DMS79 (cell line): ENCODE measurements around the gene PAPPA.

Experiments
- DNase-seq: peaks from one replicate; lab custom pipeline; 2025; lab: John Stamatoyannopoulos, UW

The PAPPA gene

GRCh38 chr9:116422119-116422979 lies 268.8 kb downstream of the PAPPA start:
- DNase-seq = no peak

DNA sequence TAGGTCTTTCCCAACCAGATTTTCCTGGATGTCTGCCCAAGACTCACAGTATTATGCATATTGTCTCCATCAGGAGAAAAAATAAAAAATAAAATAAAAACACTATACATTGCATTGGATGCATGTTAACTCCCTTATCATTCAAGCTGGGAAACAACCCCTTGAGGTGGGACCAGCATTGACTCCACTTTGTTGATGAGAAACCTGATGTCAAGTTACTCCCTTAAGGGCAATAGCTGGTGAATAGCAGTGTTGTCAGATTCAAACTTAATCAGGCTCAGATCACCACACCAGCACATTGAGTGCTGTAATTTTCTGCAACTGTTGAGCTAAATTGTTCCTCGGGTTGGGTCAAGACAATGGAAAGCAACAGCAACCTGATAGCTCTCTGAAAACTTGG lies 269.6 kb downstream of the PAPPA start:
- no peak for DNase-seq

DNA sequence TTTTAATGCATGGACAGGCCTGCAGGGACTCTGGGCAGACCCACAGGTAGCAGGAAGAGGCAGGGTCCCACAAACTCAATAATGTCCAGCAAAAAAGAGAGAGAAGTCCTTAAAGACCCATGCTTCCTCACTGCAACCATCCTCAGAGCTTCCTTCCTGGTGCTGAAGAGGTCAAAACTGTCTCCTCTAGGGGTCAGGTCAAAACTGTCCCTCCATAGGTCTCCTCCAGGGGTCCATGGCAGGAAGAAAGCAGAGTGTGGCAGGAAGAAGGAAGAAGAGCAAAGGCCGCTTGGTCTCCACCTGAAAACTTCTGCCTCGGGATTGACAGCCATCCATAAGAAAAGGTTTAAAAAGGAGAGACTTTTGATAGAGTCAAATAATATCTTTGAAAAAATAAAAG lies 271.7 kb downstream of the PAPPA start:
- no peak for DNase-seq

DNA sequence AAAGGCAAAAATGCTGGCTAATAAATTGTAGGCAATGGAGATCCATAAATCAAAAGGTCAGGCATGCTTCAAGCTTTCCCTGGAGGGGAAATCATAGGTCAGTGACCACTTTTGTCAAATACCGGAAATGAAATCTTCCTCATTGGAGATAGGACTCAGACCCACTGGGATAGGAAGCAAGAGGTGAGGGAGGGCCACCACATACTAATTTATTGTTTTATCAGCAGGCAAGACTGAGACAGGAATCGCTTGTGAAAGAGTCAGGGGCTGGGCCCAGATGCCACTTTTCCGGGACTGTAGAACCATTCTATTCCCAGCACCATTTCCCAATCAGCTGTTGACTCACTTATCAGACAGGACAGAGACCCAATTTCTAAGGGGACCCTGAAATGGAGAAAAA lies 277.3 kb downstream of the PAPPA start:
- no peak for DNase-seq

- no peak for DNase-seq
Observed at GRCh38 chr9:116432051-116432450, 278.5 kb downstream of the PAPPA start.

DNA sequence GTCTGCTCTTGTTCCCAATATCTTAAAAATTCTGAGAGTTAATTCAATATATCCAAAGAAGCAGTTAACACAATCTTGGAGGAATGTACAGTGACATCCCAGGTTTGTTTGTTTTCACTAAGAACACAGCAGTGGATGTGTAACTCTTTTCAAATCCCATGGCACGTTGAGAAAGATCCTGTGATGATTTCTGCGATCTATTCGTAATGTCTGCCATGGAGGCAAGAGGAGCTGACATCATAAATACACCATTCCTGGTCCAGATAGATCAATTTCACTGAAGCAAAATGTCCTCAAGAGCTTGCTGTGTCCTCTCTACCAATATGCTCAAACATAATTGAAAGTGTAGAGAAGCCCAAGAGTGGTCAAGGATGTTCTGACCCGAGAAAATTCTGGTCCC lies 280.7 kb downstream of the PAPPA start:
- no peak for DNase-seq

- no peak for DNase-seq
Observed at GRCh38 chr9:116435706-116436105, 282.1 kb downstream of the PAPPA start.

DNA sequence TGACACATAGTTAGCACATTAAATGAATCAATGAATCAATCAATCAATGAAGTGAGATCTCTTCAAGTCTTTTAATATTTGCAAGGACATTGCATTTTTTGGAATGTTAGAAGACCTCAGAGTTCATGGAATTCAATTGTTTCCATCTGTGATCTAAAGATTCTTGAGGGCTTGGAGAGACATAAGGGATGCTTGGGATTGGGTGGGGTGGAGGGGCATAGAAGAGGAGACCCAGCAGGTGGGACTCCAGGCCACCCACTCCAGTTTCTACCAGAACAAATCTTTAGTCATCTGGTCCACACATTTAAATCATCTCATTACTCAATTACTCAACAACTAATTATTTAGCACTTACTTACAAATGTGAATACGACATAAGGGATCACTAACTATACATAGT lies 282.5 kb downstream of the PAPPA start:
- no peak for DNase-seq

DNA sequence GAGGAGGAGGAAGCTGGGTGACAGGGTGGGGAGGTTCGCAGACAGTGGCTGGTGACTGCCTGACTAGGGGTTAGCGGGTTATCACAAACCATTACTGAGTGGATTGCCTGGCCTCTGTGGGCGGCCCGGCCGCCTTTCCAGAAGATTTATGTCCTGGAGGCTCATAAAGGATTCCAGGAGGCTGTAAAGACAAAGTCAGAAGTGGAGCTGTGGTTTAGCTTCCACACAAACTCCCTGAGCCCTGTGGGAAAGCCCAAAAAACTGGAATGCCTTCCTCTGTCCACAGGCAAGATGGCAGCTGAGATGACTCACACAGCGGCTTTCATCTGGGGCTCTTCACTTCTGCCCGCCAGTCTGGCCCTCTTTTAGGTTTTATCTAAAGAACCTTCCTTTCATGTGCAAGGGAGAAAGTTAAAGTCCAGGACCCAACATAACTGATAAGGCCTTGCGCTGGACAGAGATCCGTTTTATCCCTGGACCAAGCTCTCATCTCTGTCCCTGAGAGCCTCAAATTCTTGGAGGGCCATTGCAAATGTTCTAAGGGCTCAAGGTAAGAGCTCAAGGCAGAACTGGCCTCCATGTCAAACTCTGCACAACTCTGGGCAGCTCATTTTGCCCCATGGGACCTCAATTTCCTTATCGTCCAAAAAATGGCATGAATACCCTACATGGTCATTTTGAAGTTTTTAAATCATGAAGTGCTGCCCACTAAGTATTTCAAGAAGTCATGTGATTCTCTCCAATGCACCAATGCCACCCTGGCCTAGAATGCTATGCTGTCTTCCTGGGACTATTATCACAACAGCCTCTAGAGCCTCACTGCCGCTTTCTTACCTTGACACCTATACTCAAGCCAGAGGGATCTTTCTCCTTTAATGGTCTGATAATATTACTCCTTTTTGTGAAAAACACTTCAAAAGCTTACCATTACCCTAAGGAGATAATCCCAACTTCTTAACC lies 284.1 kb downstream of the PAPPA start:
- no peak for DNase-seq

DNA sequence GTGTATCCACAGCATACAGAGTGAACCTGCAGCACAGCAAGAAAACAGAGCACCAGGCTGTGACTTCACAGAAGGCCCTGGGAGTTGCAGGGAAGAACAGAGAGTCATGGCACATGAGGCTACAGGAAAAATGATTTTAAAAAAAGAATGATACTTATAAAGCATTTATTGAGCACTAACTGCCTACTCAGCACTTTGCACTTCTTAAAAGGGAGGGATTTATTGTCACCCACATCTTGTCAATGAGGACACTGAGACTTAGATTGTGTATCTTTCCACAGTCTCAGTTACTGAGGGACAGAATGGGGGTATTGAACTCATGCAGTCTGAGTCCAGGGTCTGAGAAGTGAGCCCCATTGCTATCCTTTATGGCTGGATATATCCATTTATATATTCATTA lies 288.9 kb downstream of the PAPPA start:
- no peak for DNase-seq

- no peak for DNase-seq
Observed at GRCh38 chr9:116447934-116448333, 294.3 kb downstream of the PAPPA start.

GRCh38 chr9:116448431-116448830 lies 294.8 kb downstream of the PAPPA start:
- no peak for DNase-seq

DNA sequence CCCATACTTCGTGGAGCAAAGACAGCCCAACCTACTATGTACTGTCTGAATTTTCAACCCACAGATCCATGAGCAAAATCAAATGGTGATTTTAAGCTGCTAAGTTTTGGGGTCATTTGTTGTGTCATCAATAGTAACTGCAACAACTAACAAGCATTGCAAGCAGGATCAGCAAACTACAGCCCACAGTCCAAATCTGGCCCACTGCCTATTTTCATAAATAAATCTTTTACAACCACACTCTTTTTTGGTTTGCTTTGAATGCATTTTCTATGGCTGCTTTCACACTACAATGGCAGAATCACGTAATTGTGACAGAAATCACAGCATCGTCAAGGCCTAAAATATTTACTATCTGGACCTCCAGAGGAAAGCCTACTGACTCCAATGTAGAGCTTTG lies 296.4 kb downstream of the PAPPA start:
- no peak for DNase-seq

DNA sequence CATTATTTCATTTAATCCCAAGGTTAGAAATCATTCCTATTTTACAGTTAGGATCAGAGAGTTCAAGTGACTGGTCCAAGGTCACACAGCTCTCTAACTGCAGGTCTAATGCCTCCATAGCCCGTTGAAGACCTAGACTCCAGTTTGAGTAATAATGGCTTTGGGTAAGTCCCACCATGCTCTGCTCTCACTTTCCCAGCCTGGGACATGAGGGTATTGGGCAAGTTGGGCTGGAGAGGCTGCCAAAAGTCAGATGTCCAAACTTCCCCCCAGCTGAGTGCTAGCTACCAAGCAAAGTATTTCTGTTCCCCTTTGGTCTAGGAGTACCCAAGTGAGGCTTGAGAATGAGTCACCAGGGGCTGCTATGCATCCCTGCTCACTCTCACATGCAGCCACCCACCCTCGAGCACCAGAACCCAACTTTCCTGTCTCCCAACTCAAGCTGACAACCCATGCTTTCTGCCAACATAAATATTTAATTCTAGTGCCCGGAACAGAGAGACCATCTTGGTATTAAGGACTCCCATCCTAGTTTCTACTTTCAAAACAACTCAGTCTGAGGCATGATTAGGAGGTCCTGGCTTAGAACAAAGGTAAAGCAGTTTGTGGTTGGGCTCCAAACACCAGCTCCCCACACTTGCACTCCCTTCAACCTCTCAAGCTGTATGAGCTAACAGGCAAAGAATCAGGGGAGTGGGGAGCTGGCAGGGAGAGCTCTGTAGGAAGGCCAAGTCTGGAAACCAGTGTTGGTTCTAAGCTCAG lies 297.0 kb downstream of the PAPPA start:
- no peak for DNase-seq

DNA sequence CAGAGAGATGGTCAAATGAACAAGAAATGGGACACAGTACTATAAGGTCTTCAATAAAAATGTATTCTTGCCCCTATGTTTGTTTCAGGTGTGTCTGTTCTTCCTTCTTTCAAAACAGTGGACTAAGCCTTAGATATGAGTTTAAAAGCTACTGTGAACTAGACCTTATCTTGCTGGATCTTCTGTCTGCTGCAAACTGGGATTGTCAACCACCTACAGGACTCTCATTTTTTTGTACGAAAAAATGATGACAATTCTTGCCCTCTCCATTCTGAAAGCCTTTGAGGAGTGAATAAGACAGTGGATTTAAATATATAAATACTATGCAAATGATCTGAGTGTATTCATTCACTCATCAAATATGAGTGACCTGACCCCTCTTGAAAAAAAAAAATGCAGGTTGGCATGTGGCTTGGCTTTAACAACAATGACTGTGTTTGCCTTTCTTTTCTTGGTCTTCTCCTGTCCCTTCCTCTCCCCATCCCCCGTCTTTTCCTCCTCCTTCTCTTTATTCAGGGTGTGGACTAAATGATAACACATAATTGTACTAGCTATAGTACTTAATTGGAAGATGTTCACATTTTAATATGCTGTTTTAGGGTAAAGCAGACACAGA lies 298.0 kb downstream of the PAPPA start:
- DNase-seq = no peak
